A673 (cell line): ENCODE results near the gene SLC9A4. TPM values are rescaled to one million over a fixed set of nuclear protein-coding genes. Genes with fewer than 3 reads are reported as not detected.

Experiments used
- BruUV-seq: library from RNA; stranded (reverse); fragments of 400-500 nt; replicated peaks from 2 replicates; lab custom pipeline; 2021; lab: Mats Ljungman, UMichigan
- CTCF ChIA-PET: fragments of 300-600 bp; sonication (Branson Sonifier 250); formaldehyde crosslinking; loops from one replicate; lab custom pipeline; 2022; ENCODE audit warnings: antibody characterized with exemption; lab: Charles Lee
- POLR2A ChIA-PET: fragments of 300-600 bp; sonication (Branson Sonifier 250); formaldehyde crosslinking; loops from one replicate; lab custom pipeline; 2022; ENCODE audit warnings: antibody characterized with exemption; ENCODE audit not compliant: low non-redundant PET; lab: Charles Lee
- DNase-seq: peaks from one replicate; pipeline ENCODE4 v3.0.0-alpha.2; 2015; ENCODE audit warnings: low spot score
- H3K27ac ChIP-seq: fragments of 200-600 bp; sonication (generic); 2 replicates; pipeline ENCODE4 v1.5.1; 2016; ENCODE audit warnings: mixed run types, low read depth, mild to moderate bottlenecking, mixed read lengths, antibody characterized with exemption, low read length; ENCODE audit not compliant: poor library complexity, severe bottlenecking
- H3K27me3 ChIP-seq: fragments of 200-600 bp; sonication (generic); replicated peaks from 2 replicates; pipeline ENCODE4 v1.6.1; 2017; ENCODE audit warnings: mixed run types, low read depth, mild to moderate bottlenecking, mixed read lengths, antibody characterized with exemption, low read length; ENCODE audit not compliant: insufficient read depth, poor library complexity
- H3K36me3 ChIP-seq: fragments of 200-600 bp; sonication (generic); 2 replicates; pipeline ENCODE4 v1.6.1; 2016; ENCODE audit warnings: mixed run types, mild to moderate bottlenecking, mixed read lengths, antibody characterized with exemption, low read length; ENCODE audit not compliant: insufficient read depth, poor library complexity, severe bottlenecking
- H3K4me1 ChIP-seq: fragments of 200-600 bp; sonication (generic); 2 replicates; pipeline ENCODE4 v1.6.1; 2017; ENCODE audit warnings: mixed run types, mild to moderate bottlenecking, mixed read lengths, antibody characterized with exemption, low read length; ENCODE audit not compliant: insufficient read depth, poor library complexity, severe bottlenecking
- H3K4me3 ChIP-seq: fragments of 200-600 bp; sonication (generic); 2 replicates; pipeline ENCODE4 v1.5.1; 2016; ENCODE audit warnings: low read depth, mixed run types, mild to moderate bottlenecking, mixed read lengths, low read length; ENCODE audit not compliant: poor library complexity, severe bottlenecking
- H3K9me3 ChIP-seq: fragments of 200-600 bp; sonication (generic); 2 replicates; pipeline ENCODE4 v1.6.1; 2016; ENCODE audit warnings: mixed run types, low read depth, mild to moderate bottlenecking, mixed read lengths, antibody characterized with exemption, low read length; ENCODE audit not compliant: poor library complexity, severe bottlenecking
- EZH2 ChIP-seq: fragments of 200-600 bp; sonication (generic); IDR thresholded peaks from 2 replicates; pipeline ENCODE4 v1.6.1; 2017; ENCODE audit warnings: borderline replicate concordance, low read depth, mild to moderate bottlenecking, mixed read lengths, antibody characterized with exemption, low read length; ENCODE audit not compliant: poor library complexity, severe bottlenecking
- intact Hi-C: fragments of 100-400 bp; cut with micrococcal nuclease; formaldehyde crosslinking; loops from one replicate; pipeline ENCODE4 v1.10.0; 2022; ENCODE audit not compliant: unreplicated experiment
- total RNA-seq: library from RNA; stranded (reverse); gene quantifications from 2 replicates; pipeline ENCODE4 v1.2.3, GENCODE V29; 2021
- TF ChIP-seq, protein P1 (sequence below): fragments of 300-800, 200-600 bp; sonication (generic); conservative IDR thresholded peaks from 2 replicates; pipeline ENCODE4 v1.5.1; 2017; ENCODE audit warnings: low read depth, mild to moderate bottlenecking, antibody characterized with exemption, low read length, moderate library complexity, mixed read lengths

The SLC9A4 gene
- total RNA-seq, 1 experiment from 2014 or later, result 0.11 TPM

GRCh38 chr2:102513355-102513939 is 40.4 kb downstream of the SLC9A4 start:
- H3K9me3 ChIP-seq, result no peaks in the 10 kb centered on the region
- TSS peak; percentile 64 for BruUV-seq
- no peak overlapping the region for H3K27ac ChIP-seq
- H3K4me3 ChIP-seq, result no peak overlapping the region
- CTCF ChIA-PET, result interaction anchor here (0.5 kb wide), 1 partner anchor 41 kb away, joined by 4 read pairs; no protein-coding TSS in a partner anchor
- H3K27me3 ChIP-seq, result no peaks in the 10 kb centered on the region
- POLR2A ChIA-PET, result no interaction called here
- no peaks in the 10 kb centered on the region for H3K36me3 ChIP-seq
- DNase-seq, result no peak
- intact Hi-C loops, result no loop called here
- no peaks in the 10 kb centered on the region for H3K4me1 ChIP-seq
- TF ChIP-seq EZH2, result no peak
- TF ChIP-seq, protein P1, sequence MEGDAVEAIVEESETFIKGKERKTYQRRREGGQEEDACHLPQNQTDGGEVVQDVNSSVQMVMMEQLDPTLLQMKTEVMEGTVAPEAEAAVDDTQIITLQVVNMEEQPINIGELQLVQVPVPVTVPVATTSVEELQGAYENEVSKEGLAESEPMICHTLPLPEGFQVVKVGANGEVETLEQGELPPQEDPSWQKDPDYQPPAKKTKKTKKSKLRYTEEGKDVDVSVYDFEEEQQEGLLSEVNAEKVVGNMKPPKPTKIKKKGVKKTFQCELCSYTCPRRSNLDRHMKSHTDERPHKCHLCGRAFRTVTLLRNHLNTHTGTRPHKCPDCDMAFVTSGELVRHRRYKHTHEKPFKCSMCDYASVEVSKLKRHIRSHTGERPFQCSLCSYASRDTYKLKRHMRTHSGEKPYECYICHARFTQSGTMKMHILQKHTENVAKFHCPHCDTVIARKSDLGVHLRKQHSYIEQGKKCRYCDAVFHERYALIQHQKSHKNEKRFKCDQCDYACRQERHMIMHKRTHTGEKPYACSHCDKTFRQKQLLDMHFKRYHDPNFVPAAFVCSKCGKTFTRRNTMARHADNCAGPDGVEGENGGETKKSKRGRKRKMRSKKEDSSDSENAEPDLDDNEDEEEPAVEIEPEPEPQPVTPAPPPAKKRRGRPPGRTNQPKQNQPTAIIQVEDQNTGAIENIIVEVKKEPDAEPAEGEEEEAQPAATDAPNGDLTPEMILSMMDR, result no peak

DNA sequence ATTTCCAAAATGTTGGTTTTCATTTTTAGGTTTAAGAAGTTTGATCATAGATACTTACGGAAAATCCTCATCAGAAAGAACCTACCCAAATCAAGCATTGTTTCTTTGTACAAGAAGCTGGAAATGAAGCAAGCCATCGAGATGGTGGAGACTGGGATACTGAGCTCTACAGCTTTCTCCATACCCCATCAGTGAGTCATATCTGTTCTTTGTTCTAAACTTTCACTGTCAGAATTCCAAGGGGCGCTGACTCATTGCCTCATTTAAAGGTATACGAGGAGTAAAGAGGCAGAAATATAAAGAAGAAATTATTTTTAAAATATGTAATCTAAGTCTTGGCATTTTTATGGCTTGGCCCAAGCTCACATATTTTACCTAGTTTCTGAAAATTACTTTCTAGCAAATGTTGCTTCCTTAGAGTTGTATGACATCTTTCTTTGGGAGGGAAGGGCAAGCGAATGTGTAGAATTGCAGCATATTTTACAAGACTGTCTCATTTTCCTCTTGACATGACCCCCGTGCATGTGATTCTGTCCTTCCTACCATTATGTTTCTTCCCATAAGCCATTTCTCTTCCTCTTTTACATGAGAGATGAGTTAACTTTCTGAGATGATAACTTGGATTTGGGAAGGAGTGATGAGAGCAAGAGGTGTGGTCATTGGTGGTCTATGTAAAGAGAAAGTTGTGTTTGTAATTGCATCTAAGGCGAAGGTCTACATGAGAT is 41.2 kb downstream of the SLC9A4 start:
- ChIA-PET CTCF (interaction anchor here (0.5 kb wide), 1 partner anchor 42 kb away, joined by 4 read pairs; no protein-coding TSS in a partner anchor), POLR2A (no interaction called here)
- peak; percentile 78 for DNase-seq
- BruUV-seq, result no TSS peak
- Histone ChIP-seq H3K27me3 (no peaks in the 10 kb centered on the region), H3K27ac (no peak overlapping the region), H3K36me3 (no peaks in the 10 kb centered on the region), H3K4me1 (no peaks in the 10 kb centered on the region), H3K4me3 (no peak overlapping the region), H3K9me3 (no peaks in the 10 kb centered on the region)
- intact Hi-C loops, result no loop called here
- TF ChIP-seq, protein P1, result no peak
- TF ChIP-seq EZH2, result no peak

GRCh38 chr2:102515851-102516250 is 42.8 kb downstream of the SLC9A4 start:
- CTCF ChIA-PET, result no interaction called here
- no peak for DNase-seq
- POLR2A ChIA-PET, result no interaction called here
- no peak overlapping the region for H3K27ac ChIP-seq
- H3K27me3 ChIP-seq, result no peaks in the 10 kb centered on the region
- TF ChIP-seq EZH2, result no peak
- TF ChIP-seq, protein P1, result no peak
- H3K4me1 ChIP-seq, result no peaks in the 10 kb centered on the region
- H3K9me3 ChIP-seq, result no peaks in the 10 kb centered on the region
- no peak overlapping the region for H3K4me3 ChIP-seq
- no peaks in the 10 kb centered on the region for H3K36me3 ChIP-seq
- no TSS peak for BruUV-seq
- intact Hi-C loops, result no loop called here
